Liver (tissue), 3 donors: ENCODE measurements around the gene SSNA1.

Experiments used
- CTCF ChIP-seq: fragments of 150-350 bp; IDR thresholded peaks from 2 replicates; pipeline ENCODE4 v1.5.1; 2017; ENCODE audit warnings: improper control_type of control experiment, low read depth, low read length; ENCODE audit not compliant: missing input control
- FOXA1 ChIP-seq: IDR thresholded peaks from 2 replicates; pipeline ENCODE4 v1.6.1; 2016; ENCODE audit warnings: antibody characterized with exemption
- FOXA2 ChIP-seq: IDR thresholded peaks from 2 replicates; pipeline ENCODE4 v1.6.1; 2016; ENCODE audit warnings: antibody characterized with exemption
- GABPA ChIP-seq, 2 donors: IDR thresholded peaks in 1 of 2; conservative IDR thresholded peaks in 1 of 2; 2 replicates each; pipeline ENCODE4 v1.6.1; 2016; ENCODE audit warnings: antibody characterized with exemption in 2 of 2, mild to moderate bottlenecking in 1 of 2, moderate library complexity in 1 of 2
- JUND ChIP-seq, 2 donors: IDR thresholded peaks; 2 replicates each; pipeline ENCODE4 v1.6.1; 2016; ENCODE audit warnings: antibody characterized with exemption in 2 of 2
- MAX ChIP-seq: IDR thresholded peaks from 2 replicates; pipeline ENCODE4 v1.6.1; 2016; ENCODE audit warnings: antibody characterized with exemption
- RAD21 ChIP-seq, 2 donors: IDR thresholded peaks; 2 replicates each; pipeline ENCODE4 v1.6.1; 2016; ENCODE audit warnings: antibody characterized with exemption in 2 of 2, mild to moderate bottlenecking in 2 of 2
- REST ChIP-seq: IDR thresholded peaks from 2 replicates; pipeline ENCODE4 v1.6.1; 2016; ENCODE audit warnings: antibody characterized with exemption, mild to moderate bottlenecking
- RXRA ChIP-seq, 2 donors: IDR thresholded peaks; 2 replicates each; pipeline ENCODE4 v1.6.1; 2017 to 2018; ENCODE audit warnings: antibody characterized with exemption in 2 of 2, mild to moderate bottlenecking in 1 of 2
- SP1 ChIP-seq: IDR thresholded peaks from 2 replicates; pipeline ENCODE4 v1.6.1; 2018; ENCODE audit warnings: antibody characterized with exemption, mild to moderate bottlenecking
- TAF1 ChIP-seq: conservative IDR thresholded peaks from 2 replicates; pipeline ENCODE4 v1.6.1; 2016; ENCODE audit warnings: antibody characterized with exemption, mild to moderate bottlenecking
- YY1 ChIP-seq: IDR thresholded peaks from 2 replicates; pipeline ENCODE4 v1.6.1; 2016; ENCODE audit warnings: antibody characterized with exemption, mild to moderate bottlenecking
- TF ChIP-seq, protein P1 (sequence below): IDR thresholded peaks from 2 replicates; pipeline ENCODE4 v1.6.1; 2016; ENCODE audit warnings: antibody characterized with exemption
- donor health status: healthy.
- donor health status: healthy.

DNA sequence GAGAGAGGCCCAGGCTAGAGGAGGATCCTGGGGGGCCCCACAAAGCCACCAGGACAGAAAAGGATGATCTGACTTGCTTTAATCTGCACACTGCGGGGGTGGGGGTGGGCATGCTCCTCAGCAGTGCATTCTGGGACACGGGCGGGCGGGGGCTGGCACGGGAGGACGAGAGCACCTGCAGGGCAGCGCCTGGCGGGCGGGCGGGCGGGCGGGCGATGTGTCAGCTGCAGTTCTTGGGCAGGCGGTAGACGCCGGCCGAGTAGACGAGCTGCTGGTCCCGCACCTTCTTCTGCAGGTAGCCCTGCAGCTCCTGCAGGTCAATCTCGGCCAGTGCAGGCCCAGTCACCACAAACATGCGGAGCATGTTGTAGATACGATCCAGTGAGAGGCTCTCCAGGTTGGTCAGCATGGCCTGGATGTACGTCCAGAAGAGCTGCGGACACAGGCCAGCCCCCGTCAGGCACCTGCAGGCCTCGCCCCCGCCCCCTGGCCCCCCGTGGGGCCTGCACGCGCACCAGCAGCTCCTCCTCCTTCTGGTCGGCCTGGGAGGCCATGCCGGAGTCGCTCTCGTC lies 13.7 kb upstream of the SSNA1 start:
- TF ChIP-seq FOXA1 (no peak), RAD21 (IDR thresholded peaks at IDR 0.05) (no peak), YY1 (no peak), CTCF (no peak), TAF1 (no peak), JUND (IDR thresholded peaks at IDR 0.05) (no peak), MAX (no peak), FOXA2 (no peak), SP1 (no peak), RXRA (IDR thresholded peaks at IDR 0.05) (no peak), REST (no peak), GABPA (IDR thresholded peaks at IDR 0.05 in 1 of 2, conservative IDR thresholded peaks at IDR 0.05 in 1 of 2) (no peak)
- TF ChIP-seq, protein P1, sequence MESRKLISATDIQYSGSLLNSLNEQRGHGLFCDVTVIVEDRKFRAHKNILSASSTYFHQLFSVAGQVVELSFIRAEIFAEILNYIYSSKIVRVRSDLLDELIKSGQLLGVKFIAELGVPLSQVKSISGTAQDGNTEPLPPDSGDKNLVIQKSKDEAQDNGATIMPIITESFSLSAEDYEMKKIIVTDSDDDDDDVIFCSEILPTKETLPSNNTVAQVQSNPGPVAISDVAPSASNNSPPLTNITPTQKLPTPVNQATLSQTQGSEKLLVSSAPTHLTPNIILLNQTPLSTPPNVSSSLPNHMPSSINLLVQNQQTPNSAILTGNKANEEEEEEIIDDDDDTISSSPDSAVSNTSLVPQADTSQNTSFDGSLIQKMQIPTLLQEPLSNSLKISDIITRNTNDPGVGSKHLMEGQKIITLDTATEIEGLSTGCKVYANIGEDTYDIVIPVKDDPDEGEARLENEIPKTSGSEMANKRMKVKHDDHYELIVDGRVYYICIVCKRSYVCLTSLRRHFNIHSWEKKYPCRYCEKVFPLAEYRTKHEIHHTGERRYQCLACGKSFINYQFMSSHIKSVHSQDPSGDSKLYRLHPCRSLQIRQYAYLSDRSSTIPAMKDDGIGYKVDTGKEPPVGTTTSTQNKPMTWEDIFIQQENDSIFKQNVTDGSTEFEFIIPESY, result no peak
